Measurements from ENCODE around the gene THRSP.

DNA sequence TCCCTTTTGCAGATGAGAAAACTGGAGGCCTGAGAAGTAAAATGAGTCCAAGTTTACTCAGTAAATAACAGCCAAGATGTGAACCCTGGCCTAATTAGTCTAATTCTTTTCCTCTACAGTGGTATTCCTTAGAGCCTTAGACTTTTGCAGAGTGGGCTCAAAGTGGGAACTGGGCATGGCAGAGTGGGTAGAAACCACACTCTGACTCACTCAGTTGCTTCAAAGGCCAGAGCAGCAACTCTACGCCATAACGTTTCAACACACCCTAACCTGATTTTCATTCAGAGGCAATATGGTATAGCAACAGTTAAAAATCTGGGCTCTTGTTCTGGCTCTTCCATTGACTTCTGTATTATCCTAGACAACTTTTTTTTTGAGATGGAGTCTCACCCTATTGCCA lies 2.8 kb downstream of the THRSP start:
- TF ChIP-seq EZH2 (IDR thresholded peaks at IDR 0.05; ENCODE audit: borderline replicate concordance, insufficient read depth, low read depth, low read length, poor library complexity, severe bottlenecking): no peak
- TF ChIP-seq, protein P1, sequence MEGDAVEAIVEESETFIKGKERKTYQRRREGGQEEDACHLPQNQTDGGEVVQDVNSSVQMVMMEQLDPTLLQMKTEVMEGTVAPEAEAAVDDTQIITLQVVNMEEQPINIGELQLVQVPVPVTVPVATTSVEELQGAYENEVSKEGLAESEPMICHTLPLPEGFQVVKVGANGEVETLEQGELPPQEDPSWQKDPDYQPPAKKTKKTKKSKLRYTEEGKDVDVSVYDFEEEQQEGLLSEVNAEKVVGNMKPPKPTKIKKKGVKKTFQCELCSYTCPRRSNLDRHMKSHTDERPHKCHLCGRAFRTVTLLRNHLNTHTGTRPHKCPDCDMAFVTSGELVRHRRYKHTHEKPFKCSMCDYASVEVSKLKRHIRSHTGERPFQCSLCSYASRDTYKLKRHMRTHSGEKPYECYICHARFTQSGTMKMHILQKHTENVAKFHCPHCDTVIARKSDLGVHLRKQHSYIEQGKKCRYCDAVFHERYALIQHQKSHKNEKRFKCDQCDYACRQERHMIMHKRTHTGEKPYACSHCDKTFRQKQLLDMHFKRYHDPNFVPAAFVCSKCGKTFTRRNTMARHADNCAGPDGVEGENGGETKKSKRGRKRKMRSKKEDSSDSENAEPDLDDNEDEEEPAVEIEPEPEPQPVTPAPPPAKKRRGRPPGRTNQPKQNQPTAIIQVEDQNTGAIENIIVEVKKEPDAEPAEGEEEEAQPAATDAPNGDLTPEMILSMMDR (IDR thresholded peaks at IDR 0.05): no peak
